ENCODE results near the gene DCST2.

Gene DCST2

DNA sequence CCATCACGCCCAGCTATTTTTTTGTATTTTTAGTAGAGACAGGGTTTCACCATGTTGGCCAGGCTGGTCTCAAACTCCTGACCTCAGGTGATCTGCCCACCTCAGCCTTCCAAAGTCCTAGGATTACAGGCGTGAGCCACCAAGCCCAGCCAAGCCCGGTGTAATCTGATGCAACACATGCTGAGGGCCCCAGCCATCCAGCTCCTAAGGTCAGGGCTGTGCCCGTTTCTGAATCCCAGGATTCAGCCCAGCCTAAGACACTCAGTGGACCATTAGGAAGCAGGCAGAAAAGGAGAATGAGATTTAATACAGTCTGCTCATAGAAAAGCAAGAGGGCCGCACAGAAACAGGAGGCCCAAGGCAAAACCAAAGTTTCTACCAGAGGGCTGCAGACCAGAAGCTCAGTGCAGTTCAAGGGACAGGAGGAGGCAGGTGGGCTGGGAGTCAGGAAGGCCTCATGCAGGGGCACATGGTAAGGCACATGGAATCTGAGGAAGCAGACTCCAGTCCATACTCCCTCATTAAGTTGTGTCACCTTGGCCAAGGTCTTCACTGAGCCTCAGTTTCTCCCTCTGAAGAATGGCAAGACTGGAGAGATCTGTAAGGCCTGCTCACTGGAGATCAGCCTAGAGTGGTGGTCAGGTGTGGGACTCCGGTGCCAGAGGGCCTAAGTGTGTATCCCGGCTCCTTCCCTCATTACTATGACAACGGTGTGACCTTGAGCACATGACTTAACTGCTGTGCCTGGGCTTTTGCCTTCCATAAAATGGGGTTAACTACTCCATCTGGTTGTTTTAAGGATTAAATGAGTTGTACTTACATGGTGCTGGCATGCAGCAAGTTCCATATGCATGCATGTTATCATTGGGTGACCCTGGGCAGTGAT is 15.1 kb upstream of the DCST2 start:
- DNase-seq, result no peak

DNA sequence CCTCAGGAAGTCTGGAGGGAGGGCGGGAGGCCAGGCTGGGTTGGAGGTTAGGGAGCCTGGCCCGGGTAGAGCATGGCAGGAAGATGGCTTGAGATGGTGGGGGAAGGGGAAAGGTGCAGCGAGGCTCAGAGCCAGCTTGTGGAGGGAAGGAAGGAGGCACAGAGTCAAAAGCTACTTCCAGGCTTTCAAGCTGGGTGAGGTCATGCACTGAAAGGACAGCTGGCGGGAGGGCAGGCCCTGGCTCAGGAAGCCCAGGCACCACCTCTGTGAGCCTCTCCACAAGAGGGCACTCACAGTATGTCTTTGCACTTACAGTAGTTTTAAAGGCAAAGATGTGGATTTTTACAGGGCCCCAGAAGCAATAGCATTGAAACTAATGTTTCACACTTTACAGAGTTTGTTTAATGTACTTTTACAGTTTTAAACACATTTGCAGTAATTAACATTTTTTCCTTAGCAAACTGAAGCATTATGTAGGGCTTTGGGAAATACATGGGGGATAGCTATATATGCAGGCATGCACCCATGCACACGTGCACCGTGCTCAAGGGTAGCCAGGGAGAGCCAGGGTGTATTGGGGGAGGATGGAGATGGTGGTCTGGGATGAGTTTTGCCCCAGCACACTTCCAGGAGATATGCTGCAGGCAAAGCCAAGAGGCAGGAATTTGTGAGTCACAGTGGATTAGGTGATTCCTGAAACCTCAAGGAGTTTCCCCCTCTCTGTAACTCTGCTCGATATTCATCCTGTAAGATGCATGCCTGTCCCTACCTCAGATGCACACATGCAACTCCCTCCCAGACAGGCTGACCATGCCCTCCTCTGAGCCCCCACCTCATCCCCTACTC is 11.5 kb upstream of the DCST2 start:
- peak; percentile 75 for DNase-seq

DNA sequence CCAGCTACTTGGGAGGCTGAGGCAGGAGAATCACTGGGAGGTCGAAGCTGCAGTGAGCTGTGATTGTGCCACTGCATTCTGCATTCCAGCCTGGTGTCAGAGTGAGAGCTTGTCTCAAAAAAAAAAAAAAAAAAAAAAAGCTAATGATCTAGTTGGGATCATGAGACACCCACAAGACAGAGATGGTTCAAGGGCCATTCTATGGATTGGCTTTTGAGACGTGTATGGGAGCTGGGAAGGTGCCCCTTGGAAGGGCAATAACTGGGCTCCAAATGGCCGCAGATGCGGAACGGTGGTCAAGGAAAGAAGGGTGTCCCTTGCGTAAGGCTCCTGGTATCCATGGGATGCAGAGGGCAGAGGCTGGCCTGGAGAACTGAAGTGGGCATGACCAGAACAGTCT is 10.8 kb upstream of the DCST2 start:
- no peak for DNase-seq

DNA sequence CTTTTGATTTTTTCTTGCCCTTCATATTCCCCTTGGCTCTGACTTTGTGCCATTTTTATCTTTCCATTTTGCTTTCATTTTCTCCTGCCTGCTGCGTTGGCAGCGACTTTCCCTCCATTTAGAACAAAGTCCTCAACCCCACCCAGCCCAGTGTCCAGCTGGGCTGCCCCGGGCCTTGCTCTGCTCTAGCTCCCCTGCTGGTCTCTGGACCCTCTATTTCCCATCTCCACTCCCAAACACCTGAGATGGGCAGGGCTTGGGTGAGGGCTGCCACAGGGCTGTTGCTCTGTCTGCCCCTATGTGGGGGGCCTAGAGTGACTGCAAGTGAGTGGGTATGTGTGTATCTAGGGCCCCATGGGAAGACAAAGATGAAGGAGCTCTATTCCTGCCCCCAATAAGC is 10.2 kb upstream of the DCST2 start:
- DNase-seq, result no peak

DNA sequence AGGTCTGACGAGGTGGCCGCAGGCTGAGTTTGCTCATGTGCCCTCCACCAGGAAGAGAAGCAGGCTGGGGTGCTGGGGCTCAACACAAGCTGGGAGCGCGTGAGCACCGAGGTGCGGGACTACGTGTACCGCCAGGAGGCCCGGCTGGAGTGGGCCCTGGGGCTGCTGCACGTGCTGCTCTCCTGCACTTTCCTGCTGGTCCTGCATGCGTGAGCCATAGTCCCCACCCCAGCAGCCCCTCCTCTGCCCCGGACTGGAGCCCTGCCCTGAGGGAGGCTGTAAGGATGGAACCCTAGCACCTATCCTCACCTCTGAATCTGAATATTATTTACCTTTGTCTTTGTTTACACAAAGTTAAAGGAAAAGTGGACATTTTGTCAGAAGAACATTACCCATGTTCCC is 9.7 kb upstream of the DCST2 start:
- no peak for DNase-seq

DNA sequence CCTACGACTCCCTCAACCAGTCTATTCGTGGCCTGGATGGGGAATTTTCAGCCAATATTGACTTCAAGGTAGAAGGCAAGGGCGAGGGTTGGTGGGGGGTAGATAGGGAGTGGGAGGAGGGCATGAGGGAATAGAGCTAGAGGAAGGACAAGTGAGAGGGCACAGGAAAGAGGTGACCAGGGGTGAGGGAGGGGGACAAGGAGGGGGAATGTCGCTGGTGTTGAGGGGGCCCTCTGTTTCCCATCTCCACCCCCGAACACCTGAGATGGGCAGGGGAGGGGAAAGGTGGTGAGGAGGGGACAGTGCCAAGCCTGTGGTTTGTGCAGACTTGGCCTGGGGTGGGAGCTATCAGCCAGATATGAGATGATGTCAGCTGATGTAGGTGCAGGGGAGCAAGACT is 9.2 kb upstream of the DCST2 start:
- DNase-seq, result no peak

DNA sequence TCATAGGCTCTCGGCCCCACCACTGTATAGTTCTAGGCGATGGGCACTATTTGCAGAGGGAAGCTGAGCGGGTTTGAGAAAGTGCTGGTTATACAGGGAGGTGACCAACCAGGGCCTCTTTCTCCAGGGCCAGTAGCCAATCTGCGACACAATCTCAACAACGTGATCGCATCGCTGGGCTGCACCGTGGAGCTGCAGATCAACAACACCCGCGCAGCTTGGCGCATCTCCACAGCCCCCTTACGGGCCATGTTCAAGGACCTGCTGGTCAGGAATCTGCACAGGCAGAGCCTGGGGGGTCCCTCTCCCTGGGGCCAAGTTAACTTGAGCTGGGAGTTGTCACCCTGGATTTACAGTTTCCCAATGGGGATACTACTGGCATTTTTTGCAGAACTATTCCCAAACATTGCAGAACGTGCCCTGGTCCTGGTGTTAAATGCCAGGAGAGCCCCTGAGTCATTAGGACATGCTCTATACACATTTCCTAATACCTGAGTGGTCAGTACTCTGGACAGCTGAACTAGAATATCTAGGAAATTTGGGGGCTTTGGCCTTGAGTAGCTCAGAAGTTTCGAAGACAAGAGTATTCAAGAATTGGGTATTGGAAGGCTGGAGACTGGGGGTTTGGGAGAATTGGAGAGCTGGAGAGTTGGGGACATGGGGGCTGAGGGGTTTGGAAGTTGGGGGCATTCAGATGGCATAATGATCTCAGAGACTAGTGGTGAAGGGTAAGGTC is 6.9 kb upstream of the DCST2 start:
- no peak for DNase-seq

DNA sequence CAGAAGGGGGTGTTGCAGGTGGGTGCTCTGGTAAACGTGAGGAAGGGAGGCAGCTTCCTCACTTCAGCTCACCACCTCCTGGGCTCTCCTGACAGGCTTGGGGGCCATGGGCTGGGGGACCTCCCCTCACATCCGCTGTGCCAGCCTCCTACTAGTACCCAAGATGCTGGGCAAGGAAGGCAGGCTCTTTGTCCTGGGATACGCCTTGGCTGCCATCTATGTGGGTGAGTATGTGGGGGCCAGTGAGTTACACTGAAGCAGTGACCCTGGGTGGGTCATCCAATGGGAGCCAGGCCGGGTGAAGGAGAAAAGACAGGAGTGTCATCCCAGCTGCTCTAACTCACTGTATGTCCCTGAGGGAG is 5.7 kb upstream of the DCST2 start:
- DNase-seq, result no peak

DNA sequence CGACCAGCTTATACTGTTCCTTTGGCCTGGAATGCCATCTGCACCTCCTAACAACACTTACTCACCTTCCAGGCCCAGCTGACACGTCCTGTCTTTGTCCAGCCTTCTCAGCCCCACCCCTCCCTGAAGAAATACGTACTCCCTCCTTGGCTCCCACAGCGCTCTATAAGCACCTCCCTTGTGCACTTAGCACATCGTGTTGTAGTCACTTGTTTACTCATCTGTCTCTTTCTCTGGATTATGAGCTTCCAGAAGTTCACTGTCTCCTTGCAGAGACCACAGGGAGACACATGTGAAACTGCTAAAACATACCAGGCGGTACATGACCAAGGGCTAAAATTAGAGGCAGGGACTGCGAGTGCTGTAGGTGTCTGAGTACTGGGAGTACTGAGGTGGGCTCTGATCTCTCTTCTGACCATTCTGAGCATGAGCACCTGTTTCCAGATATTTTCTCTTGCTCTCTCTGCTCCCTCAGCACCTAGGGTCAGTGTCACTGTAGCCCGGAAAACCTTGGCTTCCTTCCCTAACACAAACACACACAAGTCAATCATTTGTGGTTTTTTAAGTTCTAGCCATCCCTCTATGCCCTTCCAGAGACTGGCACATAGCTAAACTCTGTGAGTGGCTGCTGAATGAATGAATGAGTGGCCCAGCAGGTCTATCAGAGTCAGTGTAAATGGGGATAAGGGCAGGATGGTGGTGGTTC is 5.2 kb upstream of the DCST2 start:
- DNase-seq, result no peak

DNA sequence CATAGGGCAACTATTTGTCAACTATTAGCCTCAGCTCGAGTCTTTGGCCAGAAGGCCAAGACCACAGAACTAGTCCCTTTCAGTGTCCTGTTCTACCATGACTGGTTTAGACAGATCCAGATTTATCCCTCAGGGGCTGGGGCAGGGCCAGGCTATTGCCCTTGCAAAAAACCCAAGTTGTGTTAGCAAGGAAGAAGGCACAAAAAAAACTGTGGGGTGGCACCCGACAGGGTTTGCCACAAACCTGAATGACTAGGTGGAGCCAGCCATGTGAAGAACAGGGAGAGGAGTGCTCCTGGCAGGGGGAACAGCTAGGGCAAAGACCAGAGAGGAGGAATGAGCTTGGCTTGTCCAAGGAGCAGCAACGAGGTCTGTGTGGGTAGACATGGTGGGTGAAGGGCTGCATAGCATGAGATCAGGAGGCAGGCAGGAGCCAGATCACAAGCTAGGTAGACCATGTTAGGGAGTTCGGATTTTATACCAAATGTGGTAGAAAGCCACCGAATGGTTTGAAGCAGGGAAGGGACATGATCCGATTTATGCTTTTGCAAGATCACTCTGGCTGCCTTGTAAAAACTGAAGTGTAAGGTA is 4.4 kb upstream of the DCST2 start:
- DNase-seq, result no peak

DNA sequence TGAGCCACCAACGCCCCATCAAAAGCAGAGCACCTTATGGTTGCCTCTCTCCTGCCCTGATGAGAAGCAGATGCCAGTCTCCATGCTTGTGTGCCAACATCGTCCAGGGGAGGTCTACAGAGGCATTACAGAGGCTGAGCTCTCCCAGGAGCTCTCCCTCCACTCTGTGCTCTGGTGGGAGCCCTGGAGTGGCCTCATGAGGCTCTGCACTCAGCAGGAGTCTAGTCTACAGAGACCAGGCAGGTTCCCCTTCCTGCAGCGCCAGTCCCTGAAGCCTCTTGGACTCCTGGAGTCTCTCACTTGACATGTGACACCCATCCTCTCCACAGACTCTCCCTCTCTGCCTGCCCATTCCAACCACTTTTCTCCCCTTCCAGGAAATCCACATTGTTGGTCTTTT is 3.5 kb upstream of the DCST2 start:
- DNase-seq, result no peak

DNA sequence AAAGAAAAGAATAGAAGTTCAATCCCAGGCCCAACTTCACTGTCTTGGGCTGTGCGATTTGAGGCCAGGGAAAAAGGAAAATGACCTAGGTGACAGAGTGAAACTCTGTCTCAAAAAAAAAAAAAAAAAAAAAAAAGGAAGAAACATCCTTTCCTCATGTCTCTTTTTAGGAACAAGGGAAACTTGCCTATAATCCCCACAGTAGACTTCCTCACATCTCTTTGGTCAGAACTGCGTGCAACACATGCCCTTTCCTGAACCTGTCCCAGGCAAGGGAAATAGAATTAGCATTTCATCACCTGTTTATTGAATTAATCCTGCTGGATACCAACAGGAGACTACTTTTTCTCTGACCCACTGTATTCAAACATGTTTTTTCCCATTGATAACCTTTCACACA is 2.4 kb upstream of the DCST2 start:
- no peak for DNase-seq

DNA sequence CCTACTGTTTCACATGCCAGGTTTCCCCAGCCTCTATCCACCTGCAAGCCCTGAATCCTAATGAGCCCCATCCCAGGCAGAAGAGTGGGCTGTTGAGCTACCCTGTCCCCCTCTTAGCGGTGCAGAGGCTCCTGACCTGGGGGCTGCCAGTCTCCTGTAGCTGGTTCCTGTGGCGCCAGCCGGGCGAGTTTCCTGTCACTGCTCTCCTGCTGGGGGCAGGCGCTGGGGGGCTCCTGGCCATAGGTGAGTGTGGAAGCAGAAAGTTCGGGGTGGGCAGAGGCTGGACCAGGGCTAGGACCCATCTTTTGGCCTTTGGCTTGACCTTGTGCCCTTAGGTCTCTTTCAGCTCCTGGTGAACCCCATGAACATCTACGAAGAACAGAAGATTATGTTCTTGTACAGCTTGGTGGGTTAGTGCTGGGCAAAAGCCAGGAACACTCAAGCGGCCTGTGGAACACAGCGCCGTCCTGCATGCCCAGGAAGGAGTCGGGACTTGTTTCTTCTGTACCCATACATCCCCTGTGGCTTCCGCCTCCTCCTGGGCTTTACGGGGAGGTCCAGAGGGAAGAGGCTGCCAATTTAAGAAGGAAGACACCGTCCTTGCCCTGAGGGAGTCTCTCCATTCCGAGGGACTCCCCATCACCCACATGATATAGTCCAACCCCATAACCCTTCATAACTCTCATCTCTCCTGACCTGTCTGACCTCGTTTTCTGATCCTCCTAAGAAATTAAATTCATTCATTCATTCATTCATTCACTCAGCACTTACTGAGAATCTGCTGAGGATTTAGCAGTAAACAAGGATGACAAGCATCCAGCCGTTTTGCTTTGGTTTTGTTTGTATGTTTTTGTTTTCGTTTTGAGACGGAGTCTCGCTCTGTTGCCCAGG is 982 bp upstream of the DCST2 start:
- DNase-seq, result no peak

DNA sequence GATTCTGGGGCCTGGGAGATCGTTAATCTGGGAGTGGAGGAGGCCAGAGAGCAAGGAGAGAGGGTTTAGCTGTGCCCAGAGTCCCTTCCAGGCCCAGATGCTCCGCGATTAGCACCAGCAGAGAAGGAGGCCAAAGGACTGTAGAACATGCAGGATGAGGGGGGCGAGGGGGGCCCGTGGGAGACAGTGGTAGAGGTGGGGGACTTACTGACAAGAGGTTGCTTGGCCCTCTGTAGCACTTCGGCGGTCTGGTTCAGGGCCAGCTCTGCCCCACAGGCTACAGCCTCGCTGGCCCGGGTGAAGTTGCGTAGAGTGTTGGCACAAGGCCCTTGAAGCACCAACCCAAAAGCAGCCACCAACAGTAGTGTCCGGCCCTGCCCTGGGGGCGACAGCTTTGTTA is 695 bp downstream of the DCST2 start:
- no peak for DNase-seq

DNA sequence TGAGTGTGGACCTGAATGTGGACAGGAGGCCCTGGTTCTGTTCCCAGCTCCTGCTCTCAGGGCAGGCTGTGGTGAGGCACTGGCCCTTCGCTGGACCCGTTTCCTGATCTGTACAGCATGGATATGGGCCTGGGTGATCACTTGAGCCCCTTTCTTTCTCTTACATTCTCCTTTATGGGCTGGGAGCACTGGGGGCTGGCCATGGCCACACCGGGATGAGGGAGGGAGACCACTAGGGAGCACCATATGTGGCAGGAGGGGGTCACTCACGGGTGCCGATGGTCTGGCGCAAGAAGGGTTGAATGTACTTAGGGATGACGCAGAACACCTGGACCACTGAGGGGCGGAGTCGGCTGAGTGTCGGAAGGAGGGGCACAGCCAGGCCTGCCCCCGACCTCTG is 2.7 kb downstream of the DCST2 start:
- no peak for DNase-seq

DNA sequence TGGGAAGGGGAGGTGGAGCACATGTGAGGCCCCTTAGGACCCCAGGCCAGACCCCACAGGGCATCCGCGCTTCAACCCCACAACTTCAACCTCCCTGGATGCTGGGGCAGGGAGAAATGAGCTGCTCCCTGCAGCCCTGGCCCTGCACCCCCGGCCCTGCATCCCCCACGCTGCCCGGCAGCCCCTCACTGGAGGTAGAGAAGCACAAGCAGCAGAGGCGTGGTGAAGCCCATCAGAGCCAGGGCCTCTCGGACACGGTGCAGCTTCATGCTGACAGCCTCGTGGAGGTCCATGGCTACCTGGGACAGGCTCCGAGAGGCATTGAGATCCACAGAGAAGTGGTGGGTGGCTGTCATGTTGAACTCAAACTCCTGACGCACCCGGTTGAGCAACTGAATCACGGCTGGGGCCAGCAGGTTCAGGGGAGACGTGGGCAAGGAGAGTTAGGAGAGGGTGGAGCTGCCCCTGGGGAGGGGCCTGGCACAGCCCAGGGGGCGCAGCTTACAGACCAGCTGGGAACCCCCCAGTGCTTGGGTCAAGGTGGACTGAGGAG is 3.3 kb downstream of the DCST2 start:
- no peak for DNase-seq

DNA sequence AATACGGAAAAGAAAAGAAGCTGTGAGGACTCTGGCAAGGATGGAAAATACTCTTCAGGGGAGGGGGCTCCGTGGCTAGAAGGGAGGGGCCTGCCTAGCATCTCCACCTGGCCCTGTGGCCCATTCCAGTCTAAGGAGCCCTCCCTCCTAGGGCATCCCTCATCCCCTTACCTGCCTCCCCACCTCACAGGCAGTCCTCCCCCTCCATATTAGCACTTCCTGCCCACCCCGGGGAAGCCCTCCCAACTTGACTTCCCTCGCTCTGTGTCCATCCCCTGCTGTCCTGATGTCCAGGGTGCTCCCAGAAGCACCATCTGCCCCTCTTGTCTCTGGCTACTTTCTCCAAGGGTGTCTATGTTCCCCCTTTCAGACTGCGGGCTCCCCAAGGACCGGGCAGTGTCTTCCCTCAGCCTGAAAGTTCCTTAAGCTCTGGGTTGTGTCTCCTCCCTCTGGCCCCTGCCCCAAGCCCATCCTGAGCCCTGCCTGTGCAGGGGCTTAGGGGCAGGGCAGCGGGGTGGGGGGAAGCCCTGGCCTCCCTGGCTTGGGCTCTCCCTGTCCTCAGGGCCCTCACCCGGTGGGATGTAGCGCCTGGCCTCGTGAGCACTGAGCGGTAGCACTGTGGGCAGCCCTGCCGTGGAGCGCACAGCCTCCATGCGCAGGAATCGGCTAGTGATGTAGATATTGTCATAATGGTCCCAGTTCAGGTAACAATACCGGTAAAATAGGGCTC is 3.9 kb downstream of the DCST2 start:
- DNase-seq, result no peak

DNA sequence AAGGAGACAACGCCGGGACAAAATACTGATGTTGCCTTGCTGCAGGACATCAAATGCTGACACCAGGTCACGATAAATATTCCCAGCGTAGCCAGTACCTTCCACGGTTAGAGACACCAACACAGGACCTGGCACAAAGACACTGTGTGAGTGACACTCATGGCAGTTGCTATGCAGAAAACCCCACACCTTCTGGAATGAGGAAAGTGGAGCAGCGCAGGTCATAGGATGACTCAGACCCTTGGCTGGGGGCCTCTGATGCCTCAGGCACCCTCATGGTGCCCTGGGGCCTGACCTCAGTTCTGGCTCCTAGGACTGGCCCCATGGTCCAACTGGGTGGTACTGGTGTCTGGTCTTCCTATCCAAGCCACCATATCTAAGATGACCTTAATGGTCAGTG is 7.0 kb downstream of the DCST2 start:
- DNase-seq, result no peak

DNA sequence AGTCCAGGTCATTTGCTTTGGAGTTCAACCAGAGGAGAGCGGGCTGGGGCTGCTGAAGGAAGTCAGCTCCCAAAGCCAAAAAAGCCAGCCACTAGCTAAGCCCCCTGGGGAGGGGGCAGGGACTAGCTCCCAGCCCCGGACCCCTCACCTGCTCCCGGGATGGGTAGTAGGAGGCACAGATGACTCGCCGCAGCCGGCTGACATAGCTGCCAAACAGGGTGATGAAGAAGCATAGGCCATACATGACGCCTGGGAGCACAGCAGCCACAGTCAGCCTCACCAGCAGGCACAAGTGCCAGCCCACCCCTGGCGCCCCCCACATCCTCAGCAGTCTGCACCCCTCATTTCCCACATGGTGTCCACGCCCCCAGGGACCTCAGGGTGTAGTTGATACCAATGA is 7.4 kb downstream of the DCST2 start:
- no peak for DNase-seq

DNA sequence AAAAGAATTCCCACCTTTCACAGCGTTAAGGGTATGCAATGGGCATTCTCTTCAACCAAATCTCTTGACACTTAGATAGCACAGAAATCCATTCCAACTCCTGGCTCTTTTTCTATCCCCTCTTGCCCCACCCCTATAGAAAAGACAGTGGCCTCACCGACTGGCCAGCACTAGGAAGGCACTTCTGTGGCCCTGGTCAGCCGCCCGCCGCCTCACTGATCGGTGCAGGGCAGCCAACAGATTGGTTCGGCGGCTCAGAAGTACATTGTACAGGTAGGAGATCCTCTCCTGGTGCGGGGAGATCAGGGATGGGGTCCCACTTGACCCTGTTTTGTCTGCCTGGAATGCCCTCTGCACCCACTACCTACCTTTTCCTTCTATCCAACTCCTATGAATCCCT is 9.3 kb downstream of the DCST2 start:
- no peak for DNase-seq

DNA sequence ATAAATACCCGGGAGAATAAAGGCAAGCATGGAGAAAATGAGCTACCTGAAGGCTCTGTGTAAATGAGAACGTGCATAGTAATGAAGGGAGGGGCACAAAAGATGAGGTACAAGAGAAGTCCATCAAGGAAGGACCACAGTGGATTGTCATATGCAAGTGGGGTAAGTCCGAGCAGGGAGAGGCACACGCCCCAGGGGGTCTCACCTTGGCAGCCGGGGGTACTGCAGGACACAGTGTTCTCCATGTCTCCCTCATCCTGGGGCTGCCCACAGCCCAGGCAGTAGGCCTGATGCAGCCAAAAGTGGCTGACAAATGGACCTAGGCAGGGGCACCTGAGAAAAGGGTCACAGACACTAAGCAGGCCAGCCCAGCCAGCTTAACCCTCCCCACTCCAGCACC is 10.0 kb downstream of the DCST2 start:
- no peak for DNase-seq
